ENCODE data around the gene SORBS1. TPM values are rescaled to one million over a fixed set of nuclear protein-coding genes. Genes with fewer than 3 reads are reported as not detected.

Gene SORBS1
- total and polyA plus RNA-seq, 12 donors: 140 to 1,253 (median 1,042) TPM

GRCh38 chr10:95327367-95327766, 233.8 kb downstream of the SORBS1 start:
- Histone ChIP-seq H3K4me1 (peaks cover 3 to 90% (median 56%) of the 10 kb centered on the region in 9 donors), H3K9me3 (no peaks in the 10 kb centered on the region), H3K36me3 (peaks cover 0 to 87% (median 0%) of the 10 kb centered on the region in 9 donors), H3K4me3 (no peak overlapping the region), H3K27ac (peak overlapping the region in 9 of 10 donors; percentile 42 to 96 (median 61)), H3K27me3 (no peaks in the 10 kb centered on the region)
- DNase-seq (peak; percentile 43 to 79), ATAC-seq (peak; percentile 50 to 87 (median 76))
- peak in 1 of 9 donors; percentile 13 for TF ChIP-seq CTCF (IDR thresholded peaks at IDR 0.05)
- intact Hi-C loops (cut with DNase I): no loop called here
- 24 to 31% methylated on average over 5 of the region's 5 CpGs for WGBS, 2 donors

- Histone ChIP-seq H3K27me3 (no peaks in the 10 kb centered on the region), H3K9me3 (no peaks in the 10 kb centered on the region), H3K27ac (peak overlapping the region in 4 of 10 donors; percentile 56 to 96 (median 84)), H3K4me3 (no peak overlapping the region), H3K36me3 (peaks cover 0 to 87% (median 7%) of the 10 kb centered on the region in 9 donors), H3K4me1 (peaks cover 3 to 92% (median 51%) of the 10 kb centered on the region in 9 donors)
- no peak for TF ChIP-seq CTCF (IDR thresholded peaks at IDR 0.05)
- DNase-seq: no peak
- intact Hi-C loops (cut with DNase I): no loop called here
- WGBS, 2 donors: 98 to 100% methylated on average over 2 of the region's 2 CpGs
- ATAC-seq: no peak
These were observed 234.8 kb downstream of the SORBS1 start for GRCh38 chr10:95326396-95326795.

- Histone ChIP-seq H3K4me3 (no peak overlapping the region), H3K36me3 (peaks cover 0 to 91% (median 11%) of the 10 kb centered on the region in 9 donors), H3K27ac (peak overlapping the region in 2 of 10 donors; percentile 6 to 96), H3K4me1 (peaks cover 3 to 86% (median 47%) of the 10 kb centered on the region in 9 donors), H3K9me3 (no peaks in the 10 kb centered on the region), H3K27me3 (no peaks in the 10 kb centered on the region)
- intact Hi-C loops (cut with DNase I): no loop called here
- DNase-seq (no peak), ATAC-seq (no peak)
- WGBS, 2 donors: 72 to 77% methylated on average over 2 of the region's 2 CpGs
- TF ChIP-seq CTCF (IDR thresholded peaks at IDR 0.05): no peak
These were observed 235.3 kb downstream of the SORBS1 start for GRCh38 chr10:95325863-95326262.

- Histone ChIP-seq H3K4me1 (peaks cover 3 to 74% (median 41%) of the 10 kb centered on the region in 9 donors), H3K27me3 (no peaks in the 10 kb centered on the region), H3K27ac (peak overlapping the region in 8 of 10 donors; percentile 11 to 58 (median 38)), H3K36me3 (peaks cover 0 to 92% (median 17%) of the 10 kb centered on the region in 9 donors), H3K4me3 (no peak overlapping the region), H3K9me3 (no peaks in the 10 kb centered on the region)
- ATAC-seq (peak in 5 of 8 donors; percentile 17 to 80 (median 38)), DNase-seq (no peak)
- intact Hi-C loops (cut with DNase I): no loop called here
- WGBS, 2 donors: 66% methylated on average over 11 of the region's 11 CpGs
- no peak for TF ChIP-seq CTCF (IDR thresholded peaks at IDR 0.05)
These were observed 236.5 kb downstream of the SORBS1 start for GRCh38 chr10:95324436-95325268.
